ENCODE data around the gene ARMC9. TPM values are rescaled to one million over a fixed set of nuclear protein-coding genes. Genes with fewer than 3 reads are reported as not detected.
"Not testable (repeated sequence)": the region's sequence is repeated elsewhere in the genome, so short reads cannot be mapped to it uniquely, and the experiment has no call there.

The ARMC9 gene
- total RNA-seq, 1 donor from 2014 or later, result 0.89 TPM

DNA sequence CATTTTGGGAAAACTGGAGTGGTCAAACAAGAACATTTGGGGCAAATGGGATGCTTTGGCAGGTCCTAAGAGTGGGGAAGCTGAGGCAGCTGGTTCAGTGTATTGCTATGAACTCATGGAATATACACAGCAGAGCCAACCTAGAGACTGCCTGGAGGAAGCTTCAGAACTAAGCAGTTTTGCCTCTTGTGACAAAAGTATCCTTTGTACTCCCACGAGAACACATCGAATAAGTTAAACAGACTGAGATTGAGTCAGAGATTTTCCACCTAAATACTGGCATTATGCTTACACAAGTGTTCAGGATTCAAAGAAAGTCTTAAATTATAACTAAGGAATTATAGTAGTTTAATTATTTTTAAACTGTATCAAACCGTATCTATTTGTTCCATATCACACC is 5.2 kb upstream of the ARMC9 start:
- intact Hi-C loops (cut with DNase I), result loop anchor here (5.0 kb wide), 1 partner anchor 86 kb away; no protein-coding TSS in a partner anchor
- DNase-seq (no peak), ATAC-seq (ENCODE audit: poor library complexity) (no peak)

DNA sequence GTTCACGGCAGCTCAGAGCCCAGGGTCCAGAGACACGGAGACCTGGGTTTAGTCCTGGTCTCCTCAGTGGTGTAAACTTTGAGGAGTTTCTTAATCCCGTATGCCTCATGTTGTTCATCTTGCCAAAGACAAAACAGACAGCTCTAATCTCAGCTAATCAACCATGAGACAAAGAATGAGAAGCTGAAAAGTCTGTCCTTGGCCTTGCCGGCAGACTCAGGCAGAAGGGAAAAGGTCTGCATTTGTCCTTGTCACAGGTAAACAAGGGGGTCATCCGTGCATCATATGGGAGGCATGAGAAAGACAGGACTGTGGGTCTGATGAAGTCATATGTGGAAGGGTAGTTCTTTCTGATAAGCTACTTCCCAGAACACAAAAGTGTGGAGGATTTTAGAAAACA is 1.8 kb upstream of the ARMC9 start:
- intact Hi-C loops (cut with DNase I), result no loop called here
- no peak for DNase-seq
- no peak for ATAC-seq (ENCODE audit: poor library complexity)

DNA sequence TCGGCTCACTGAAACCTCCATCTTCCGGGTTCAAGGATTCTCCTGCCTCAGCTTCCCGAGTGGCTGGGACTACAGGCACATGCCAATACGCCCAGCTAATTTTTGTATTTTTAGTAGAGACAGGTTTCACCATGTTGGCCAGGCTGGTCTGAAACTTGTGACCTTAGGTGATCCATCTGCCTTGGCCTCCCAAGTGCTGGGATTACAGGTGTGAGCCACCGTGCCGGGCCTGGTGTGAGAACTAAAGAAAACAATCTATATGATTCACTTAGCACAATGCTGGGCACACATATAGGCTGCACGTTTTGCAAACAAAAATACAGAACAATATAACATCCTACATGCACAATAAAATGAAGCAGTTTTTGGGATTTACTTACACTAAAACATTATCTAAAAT is 1.2 kb upstream of the ARMC9 start:
- intact Hi-C loops (cut with DNase I); ATAC-seq (ENCODE audit: poor library complexity); DNase-seq: not testable (repeated sequence)

DNA sequence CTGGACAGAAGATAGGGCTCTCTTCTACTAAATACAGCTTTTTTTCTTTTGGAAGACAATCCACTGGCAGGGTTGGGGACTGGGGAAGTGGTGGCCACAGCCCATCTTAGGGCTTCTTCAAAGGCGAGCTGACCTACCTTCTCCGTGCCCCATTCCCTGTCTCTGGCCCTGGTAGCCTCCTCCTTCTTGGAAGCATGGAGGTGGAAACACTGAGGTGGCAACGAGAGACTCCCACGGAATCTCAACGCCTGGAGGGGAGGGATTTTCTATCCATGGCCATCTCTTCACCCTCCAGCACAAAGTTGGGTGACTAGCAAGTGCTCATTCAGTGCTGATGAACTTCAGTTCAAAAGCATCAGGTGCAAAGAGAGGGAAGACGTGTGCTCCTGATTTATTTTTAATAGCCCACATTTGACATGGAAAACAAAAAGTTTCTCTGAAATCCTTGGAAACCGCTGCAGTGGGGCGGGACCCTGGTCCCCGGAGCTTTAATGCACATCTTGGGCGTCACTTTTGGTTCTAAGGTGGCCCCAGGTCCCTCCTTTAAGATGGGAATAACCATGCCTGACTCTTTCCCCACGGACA is 633 bp upstream of the ARMC9 start:
- ATAC-seq (ENCODE audit: poor library complexity) (no peak), DNase-seq (no peak)
- intact Hi-C loops (cut with DNase I), result no loop called here

DNA sequence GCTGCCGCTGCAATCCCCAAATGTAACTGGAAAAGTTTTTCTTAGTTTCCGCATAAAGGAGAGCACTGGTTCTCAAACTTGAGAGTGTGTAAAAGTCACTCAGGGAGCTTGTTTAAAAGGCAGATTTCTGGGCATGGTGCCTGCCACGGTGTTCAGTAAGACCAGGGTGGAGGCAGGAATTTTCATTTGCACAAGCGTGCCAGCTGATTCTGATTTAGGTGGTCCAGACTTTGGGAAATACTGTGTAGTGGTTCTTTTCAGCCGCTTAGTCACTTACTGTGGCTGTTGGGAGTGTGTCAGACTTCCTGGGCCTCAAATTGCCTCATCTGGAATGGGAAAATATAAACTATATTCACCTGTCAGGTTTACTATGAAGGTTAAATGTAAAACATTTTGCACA is 788 bp downstream of the ARMC9 start:
- DNase-seq, result no peak
- intact Hi-C loops (cut with DNase I), result no loop called here
- no peak for ATAC-seq (ENCODE audit: poor library complexity)

DNA sequence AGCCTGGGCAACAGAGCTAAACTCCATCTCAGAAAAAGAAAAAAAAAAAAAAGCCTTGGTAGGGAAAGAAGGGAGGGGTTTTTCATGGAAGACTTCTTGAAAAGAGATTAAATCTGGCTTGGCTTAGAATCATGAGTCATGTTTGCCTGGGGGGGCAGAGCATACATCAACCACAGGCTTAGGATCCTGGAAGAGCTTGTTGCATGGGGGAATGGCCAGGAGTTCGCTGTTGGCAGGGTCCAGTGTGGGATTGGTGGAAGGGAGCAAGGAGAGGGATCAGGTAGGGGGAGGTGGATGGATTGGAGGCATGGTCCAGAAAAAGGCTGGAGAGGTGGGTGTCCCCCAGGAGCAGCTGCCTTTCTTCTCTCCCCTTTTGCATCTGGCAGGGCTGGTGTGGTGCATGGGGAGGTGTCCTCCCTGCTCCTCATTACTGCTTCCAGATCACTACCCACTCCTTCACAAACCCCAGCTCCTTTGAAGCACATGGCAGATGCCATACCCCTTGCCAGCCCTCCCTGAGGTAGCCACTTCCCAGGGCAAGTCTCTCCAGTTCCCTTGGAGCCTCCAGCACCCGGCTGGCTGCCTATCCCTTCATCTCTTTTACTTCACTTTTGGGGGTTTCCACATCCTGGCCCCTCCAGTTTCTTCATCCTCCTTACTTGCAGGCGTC is 2.5 kb downstream of the ARMC9 start:
- intact Hi-C loops (cut with DNase I), result no loop called here
- DNase-seq, result no peak

DNA sequence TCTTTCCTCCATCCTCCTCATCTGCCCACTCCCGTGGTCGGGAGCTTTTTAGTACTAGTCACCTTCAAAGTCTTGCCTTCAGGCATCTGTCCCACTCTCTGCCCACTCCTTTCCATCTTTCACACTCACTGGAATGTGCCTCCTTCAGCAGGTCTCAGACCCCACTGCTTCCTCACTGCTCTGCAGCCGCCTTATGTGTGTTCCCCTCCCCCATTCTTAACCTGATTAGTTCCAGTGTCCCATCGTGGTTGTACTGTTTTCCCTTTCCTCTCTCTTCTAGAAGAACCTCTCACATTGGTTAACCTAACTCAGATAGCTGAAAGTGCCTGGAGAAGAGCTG is 3.0 kb downstream of the ARMC9 start:
- no peak for ATAC-seq (ENCODE audit: poor library complexity)
- intact Hi-C loops (cut with DNase I), result no loop called here
- DNase-seq, result no peak

More for the DNA sequence above, 2.5 kb downstream of the ARMC9 start:
- ATAC-seq (ENCODE audit: poor library complexity), result no peak

DNA sequence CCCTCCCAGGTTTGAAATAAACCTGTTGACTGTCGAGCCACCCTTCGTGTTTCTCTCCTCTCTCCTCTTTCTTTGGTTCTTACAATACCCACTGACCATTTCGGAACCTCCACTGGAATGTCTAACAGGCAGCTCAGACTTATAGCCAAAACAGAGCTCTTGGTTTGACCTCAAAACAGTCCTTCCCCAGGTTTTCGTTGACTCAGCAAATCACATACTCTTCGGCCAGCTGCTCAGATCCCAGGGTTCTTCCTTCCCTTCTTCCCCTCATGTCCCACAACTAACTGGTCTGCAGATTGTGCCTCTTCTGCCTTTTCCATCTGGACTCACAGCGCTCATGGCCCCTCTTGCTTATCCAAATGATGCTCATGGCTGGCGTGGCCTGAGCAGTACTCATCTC is 4.7 kb downstream of the ARMC9 start:
- intact Hi-C loops (cut with DNase I), result no loop called here
- ATAC-seq (ENCODE audit: poor library complexity) (no peak), DNase-seq (no peak)

DNA sequence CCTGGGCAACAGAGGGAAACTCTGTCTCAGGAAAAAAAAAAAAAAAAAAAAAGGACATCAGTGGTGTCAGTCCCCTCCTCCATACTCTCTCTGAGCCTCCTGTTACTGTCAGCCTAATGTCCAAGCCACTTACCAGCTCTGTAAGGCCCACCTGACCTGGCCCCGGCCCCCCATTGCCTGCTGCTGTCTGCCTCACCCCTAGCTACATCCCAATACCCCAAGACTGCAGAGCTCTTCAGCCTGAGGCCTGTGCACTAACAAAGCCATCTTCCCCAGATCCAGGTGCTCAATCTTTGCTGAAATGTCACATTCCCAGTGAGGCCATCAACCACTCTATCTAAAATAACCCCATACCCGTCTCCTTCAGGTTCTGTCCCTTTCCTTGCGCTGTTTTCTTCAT is 5.7 kb downstream of the ARMC9 start:
- intact Hi-C loops (cut with DNase I), result no loop called here
- DNase-seq (no peak), ATAC-seq (ENCODE audit: poor library complexity) (no peak)

DNA sequence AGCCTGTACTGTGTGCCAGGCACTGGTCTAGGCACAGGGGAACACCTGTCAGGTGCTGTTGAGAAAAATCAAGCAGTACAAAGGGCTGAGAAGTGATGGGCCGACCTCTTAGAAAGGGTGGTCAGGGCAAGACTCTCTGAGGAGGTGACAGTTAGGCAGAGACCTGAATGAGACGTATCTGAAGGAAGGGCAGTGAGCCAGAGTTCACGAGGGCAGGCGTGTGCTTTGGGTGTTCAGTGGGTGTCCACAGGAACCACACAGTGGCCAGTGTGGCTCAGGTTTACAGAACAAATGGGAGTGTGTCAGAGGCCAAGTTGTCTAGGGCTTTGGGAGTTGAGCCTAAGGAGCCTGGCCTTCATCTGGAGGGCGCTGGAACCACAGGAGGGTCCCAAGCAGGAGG is 6.2 kb downstream of the ARMC9 start:
- intact Hi-C loops (cut with DNase I), result no loop called here
- no peak for ATAC-seq (ENCODE audit: poor library complexity)

DNA sequence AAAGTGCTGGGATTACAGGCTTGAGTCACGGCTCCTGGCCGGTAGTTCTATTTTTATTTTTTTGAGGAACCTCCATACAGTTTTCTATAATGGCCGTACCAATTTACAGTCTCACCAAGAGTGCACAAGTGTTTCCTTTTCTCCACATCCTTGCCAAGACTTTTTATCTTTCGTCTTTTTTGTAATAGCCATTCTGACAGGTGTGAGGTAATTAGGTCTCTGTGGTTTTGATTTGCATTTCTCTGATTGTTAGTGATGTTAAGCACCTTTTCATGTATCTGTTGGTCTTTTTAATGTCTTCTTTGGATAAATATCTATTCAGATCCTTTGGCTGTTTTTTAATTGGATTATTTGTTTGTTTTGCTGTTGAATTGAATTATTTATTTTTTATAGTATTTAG is 9.3 kb downstream of the ARMC9 start:
- intact Hi-C loops (cut with DNase I), result no loop called here
- ATAC-seq (ENCODE audit: poor library complexity) (no peak), DNase-seq (no peak)

More for the DNA sequence above, 6.2 kb downstream of the ARMC9 start:
- no peak for DNase-seq

DNA sequence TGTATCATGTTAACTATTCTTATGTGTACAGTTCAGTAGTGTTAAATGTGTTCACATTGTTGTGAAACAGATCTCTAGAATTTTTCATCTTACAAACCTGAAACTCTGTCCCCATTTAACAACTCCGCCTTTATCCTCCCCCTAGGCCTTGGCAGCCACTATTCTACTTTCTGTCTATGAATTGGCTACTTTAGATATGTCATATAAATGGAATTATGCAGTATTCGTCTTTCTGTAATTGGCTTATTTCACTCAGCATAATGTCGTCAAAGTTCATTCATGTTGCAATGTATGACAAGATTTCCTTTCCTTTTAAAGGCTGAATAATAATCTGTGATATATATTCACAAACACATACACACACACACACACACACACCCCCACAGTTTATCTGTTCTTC is 12.4 kb downstream of the ARMC9 start:
- no peak for DNase-seq
- ATAC-seq (ENCODE audit: poor library complexity), result no peak
- intact Hi-C loops (cut with DNase I), result no loop called here

DNA sequence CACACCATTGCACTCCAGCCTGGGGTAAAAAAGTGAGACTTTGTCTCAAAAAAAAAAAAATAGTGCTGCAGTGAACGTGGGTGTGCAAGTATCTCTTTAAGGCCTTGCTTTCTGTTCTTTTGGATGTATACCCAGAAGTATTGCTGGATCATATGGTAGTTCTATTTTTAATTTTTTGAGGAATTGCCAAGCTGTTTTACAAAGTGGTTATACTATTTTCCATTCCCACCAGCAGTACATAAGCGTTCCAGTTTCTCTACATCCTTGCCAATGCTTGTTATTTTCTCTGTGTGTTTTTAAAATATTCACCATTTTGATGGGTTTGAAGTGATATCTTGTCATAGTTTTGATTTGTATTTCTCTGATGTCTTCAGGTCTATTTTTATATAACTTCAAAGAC is 13.1 kb downstream of the ARMC9 start:
- ATAC-seq (ENCODE audit: poor library complexity) (no peak), DNase-seq (no peak)

DNA sequence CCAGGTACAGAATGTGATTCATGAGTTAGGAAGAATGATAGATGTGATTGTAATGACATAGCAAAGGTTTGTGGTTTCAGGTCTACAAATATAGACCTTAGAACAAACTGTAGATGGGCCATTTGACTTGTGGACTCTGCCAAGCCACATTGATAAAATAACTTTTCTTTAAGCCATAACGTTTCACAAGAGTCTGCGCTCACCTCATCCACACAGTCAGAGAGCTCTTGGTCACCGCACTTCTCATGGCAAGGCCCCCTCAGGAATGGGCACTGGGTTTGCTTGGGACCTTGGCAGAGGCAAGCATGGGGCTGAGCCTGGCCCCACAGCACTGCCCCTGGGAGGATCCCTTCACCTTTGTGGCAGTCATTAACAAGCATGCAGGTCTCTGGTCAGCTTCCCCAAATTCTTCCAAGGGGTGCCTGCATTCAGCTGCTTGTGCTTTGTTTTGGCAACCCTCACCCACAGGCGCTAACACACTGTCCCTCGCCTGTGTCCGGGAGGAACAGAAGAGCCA is 14.0 kb downstream of the ARMC9 start:
- intact Hi-C loops (cut with DNase I), result no loop called here
- DNase-seq, result no peak
- ATAC-seq (ENCODE audit: poor library complexity), result peak; percentile 41

More for the DNA sequence above, 13.1 kb downstream of the ARMC9 start:
- intact Hi-C loops (cut with DNase I), result no loop called here

DNA sequence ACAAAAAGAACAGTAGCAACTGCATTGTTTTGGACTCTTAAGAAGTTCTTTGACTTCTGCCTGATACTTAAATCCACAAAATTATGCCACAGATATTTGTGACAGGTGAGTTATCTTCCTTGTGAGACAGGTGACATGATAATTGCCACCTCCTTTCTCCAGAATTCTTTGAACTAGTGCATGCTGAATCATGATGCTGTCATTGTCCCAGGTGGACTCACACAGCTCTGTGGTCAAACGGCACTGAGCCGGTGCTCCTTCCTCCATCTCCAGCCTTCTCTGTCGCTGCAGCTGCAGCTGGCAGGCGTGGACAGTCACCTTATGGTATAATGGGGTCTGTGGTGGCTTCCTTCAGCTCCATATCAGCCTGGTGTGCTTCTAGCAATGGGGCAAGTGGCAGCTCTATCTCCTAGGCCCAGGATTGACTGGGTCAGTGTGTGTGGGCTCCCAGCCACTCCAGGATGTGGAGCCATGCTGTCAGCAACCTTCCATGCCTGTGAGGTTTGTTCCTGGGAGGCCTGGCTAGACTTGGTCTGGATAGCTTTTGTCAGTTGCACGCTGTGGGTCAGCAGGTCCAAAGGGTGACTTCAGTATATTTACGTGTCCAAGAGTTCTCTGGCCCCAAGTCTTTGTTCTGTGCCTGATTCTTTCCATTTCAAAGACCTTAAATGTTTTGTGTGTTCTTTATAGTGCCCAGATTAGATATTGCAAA is 15.7 kb downstream of the ARMC9 start:
- no peak for ATAC-seq (ENCODE audit: poor library complexity)
- no peak for DNase-seq
- intact Hi-C loops (cut with DNase I), result no loop called here

DNA sequence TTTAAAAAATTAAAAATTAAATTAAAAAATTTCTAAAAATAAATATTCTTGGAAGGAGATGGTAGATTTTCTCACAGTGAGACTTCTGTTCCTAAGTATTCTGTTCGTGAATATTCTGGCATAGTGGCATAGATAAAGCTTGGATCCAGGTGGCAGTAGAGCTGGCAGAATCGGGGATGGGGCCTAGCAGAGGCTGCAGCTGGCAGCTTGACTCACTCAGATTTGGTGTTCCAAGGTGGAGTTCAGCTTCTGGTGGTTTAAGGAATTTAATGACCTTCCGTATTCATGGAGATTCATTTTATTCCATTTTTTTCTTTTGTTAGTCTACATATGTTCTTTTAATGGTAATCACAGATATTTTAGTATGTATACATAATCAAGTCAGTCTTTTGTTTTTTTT is 19.9 kb downstream of the ARMC9 start:
- intact Hi-C loops (cut with DNase I), result no loop called here
- no peak for DNase-seq
- no peak for ATAC-seq (ENCODE audit: poor library complexity)

DNA sequence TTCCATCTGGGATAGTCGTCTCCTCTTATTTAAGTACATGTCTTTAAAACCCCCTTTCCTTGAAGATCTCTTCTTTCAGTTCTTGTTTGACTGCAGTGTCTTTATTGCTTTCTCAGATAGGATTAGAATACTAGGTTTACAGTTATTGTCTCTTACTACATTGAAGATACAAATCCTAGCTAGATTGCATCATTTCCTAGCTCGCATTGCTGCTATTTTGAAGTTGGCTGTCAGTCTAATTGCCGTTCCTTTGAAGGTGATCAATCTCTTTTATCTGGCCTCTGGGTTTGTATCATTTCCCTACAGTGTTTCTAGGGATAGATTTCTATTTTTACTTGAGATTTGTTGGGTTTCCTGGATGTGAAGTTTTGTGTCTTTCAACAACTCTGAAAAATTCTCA is 20.9 kb downstream of the ARMC9 start:
- intact Hi-C loops (cut with DNase I), result no loop called here
- ATAC-seq (ENCODE audit: poor library complexity) (no peak), DNase-seq (no peak)

DNA sequence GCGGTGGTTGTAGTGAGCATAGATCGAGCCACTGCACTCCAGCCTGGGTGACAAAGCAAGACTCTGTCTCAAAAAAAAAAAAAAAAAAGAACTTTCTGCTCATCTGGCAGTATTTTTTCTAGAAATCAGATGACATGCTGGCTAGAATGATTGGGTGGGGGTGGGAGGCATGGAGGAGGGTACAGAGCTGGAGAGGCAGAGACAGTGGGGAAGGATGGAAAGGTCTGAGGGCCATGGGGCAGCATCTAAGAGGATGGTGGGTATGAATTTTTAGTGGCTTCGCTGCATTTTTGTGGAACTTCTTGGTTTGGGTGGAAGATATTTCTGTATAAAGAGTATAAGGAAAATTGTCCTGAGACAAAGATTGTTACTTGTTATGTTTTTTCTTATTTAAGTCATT is 23.3 kb downstream of the ARMC9 start:
- intact Hi-C loops (cut with DNase I), result no loop called here
- no peak for DNase-seq
- no peak for ATAC-seq (ENCODE audit: poor library complexity)

DNA sequence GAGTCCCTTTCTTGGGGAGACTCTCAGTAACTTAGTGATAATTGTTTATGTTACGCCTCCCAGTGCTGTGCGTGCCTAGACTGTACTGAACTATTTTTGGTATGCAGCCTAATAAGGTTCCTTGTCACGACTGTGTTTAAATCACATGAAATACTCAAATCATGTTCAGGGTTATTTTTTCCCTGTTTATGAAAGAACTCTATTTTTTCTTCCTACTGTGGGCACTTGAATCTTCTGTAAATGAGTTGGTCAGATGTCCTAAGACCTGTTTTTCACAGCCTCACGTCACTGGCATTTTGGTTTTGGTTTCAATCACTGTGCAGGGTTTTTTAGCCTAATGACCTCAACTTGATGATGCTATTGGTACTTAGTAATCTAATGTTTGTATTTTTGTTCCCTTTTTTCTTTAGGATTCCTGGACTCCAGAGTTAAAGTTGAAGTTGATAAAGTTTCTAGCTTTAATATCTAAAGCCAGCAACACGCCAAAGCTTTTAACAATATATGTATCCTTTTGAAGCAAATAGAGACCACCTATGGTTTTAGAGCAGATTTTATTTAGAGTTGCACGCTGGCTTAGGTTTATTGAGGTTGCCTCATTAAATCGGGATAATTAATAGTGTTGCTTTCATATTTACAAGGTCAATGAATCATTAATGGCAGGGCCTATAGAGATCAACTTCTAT is 24.0 kb downstream of the ARMC9 start:
- no peak for ATAC-seq (ENCODE audit: poor library complexity)
- DNase-seq, result no peak
- intact Hi-C loops (cut with DNase I), result no loop called here

DNA sequence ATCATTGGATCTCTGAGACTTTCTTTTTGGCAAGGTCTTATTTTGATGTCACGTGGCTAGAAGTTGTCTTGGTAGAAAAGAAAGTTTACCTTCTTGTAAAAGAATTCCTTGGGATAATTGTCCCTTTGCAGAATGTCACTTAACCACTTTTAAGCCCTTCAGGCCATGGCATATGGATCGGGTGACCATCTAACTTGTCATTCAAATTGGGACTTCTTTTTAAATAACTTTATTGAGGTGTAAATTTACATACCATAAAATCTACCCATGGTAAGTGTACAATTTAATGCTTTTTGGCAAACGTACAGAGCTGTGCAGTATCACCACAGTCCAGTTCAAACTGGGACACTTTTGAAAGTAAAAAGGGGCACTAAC is 24.6 kb downstream of the ARMC9 start:
- intact Hi-C loops (cut with DNase I), result no loop called here
- ATAC-seq (ENCODE audit: poor library complexity) (no peak), DNase-seq (no peak)

Measured in Right ventricle myocardium superior (tissue), 1 donor.